ENCODE data around the gene RNF26.
"Not testable (repeated sequence)": the region's sequence is repeated elsewhere in the genome, so short reads cannot be mapped to it uniquely, and the experiment has no call there.

Gene RNF26

DNA sequence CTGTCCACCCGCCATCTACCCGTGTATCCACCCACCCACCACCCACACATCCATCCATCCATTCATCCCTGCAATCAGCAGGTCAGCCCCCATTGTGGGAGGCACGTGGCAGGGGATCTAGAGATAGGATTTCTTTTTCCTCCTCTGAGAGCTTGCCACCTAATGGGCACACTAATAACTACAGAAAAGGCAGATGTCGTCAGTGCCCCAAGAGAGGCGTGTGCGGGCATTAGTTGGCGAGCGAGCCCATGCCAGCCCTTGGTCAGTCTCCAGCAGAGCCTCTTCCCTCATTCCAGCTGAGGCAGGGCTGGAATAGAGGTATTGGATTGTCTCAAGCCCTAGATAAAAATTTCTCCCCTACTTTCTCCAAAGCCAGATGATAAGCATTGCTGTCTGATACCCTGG is 37.5 kb downstream of the RNF26 start:
- DNase-seq (ENCODE audit: low spot score): no peak

DNA sequence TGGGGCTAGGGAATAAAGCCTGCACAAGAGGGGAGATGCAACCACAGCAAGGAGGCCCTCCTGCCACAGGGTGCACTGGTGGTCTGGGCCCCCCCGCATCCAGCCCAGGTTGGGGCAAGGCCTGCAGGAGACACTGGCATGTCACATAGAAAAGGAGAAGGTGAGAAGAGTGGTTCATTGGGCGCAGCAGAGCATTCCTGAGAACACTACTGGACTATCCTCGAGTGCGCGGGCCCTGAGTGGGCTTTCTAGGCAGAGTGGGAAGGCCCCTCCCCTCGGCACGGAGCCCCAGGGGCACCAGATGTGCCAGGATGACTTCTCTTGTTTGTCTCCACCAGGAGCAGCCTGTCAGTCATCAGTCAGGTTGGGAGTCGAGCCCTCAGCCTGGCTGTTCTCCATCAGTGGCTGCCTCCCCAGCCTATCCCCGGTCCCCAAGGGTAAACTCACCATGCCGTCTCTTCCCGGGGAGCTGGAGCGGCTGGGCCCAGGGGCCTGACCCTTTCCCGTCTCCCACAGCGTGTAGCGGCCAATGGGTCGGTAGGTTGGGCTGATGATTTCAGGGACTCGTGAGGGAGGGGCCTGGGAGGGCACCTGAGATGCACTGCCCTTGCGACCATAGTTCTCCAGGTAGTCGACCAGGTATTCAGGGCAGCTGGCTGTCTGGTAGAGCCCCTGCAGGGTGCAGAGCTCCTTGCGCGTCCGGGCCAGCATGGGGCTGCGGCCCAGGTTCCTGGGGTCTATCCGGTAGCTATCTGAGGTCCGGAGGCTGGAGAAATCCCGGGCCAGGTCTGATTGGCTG is 38.1 kb downstream of the RNF26 start:
- DNase-seq (ENCODE audit: low spot score): no peak

DNA sequence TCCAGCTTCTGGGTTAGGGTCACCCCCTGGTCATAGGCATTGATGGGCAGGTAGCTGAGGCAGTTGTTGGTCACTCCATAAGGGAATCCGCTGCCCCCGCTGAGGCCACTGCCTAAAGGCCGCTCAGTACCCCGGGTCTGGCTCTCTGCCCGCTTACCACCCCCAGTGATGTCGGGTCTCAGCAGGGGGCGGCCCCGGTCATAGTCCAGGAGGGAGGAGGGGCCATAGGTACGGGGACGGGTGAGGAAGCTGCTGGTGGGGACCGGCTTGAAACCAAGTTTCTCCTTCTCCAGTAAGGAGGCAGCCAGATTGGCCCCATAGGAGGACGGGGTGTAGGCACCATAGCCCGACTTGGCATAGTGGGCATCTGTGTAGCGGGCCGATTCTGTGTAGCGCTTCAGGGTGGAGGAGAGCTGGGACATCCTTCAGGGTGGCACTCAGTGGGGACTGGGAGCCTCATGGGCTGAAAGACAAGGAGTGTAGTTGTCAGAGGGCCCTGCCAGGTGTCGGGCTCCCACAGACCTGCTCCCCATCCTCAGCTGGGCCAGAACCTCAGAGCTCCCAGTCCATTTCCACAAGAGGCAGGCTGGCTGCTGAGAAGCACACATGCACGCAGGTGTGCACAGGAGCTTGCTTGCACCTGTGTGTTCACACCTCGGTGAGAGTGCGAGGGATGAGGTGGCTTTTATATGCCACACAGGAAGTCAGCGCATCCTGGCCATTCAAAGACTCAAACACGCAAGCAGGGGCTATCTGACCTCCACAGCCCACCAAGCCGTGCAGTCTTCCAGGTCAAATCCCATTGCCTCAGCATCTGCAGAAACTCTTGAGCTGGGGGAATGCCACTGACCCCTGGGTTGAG is 39.0 kb downstream of the RNF26 start:
- DNase-seq (ENCODE audit: low spot score): no peak

DNA sequence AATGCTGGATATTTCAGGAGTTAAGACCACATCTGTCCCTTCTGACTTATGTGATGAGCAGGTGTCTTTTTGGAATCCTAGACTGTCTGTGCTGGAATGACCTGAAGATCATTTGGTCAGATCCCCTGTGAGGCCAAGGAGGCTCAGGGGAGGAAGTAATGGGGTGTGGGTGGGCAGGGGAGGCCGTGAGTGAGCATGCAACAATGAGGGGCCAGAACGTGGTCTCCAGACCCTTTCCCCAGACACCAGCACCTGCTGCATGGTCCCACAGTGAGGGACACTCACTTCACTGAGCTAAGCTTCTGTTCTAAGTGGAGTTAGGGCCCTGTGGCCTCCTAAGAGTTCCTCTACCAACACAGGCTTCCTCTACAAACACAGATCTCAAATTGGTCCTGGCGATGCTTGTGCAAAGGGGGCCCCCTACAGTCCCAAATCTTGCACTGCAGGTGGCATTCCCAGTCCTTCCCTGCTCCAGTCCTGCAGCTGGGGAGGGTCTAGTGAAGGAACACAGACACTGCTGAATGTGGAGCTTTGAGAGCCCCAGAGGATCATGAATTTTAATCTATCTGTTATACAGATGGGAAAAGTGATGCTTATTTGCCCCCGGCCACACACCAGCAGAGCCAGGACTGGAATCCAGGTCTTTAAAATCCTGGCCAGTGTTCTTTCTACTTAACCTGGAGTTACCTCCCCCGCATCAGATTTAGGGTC is 39.7 kb downstream of the RNF26 start:
- no peak for DNase-seq (ENCODE audit: low spot score)

DNA sequence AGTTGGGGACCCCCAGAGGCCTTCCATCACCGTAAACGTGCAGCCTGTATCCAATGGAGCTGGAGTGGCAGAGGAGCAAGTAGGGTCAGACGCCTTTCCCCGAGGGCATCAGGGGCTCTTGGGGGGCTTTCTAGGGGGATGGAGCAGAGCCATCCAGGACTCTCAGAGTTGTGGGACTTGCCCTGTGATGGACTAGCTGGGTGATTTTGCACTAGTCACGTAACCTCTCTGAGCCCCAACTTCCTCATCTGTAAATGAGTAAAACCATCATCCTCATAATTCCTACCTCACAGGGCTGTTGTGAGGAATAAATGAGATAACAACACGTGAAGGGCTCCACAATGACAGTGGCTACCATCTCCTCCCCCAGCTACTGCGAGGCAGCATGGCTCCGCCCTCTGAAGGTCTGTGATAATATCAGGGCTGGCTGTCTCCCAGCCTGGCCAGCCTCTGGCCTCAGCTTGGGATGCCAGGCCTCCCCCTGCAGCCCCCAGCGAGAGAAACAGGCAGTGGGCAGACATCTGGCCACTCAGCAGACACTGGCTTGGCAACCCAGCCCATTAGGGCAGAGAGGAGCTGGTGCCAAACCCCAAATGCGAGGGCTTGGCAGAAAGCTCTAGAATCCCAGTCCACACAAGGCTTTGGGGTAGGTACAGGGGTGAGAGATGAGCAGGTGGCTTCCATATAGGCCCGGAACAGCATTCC is 40.5 kb downstream of the RNF26 start:
- DNase-seq (ENCODE audit: low spot score): no peak

DNA sequence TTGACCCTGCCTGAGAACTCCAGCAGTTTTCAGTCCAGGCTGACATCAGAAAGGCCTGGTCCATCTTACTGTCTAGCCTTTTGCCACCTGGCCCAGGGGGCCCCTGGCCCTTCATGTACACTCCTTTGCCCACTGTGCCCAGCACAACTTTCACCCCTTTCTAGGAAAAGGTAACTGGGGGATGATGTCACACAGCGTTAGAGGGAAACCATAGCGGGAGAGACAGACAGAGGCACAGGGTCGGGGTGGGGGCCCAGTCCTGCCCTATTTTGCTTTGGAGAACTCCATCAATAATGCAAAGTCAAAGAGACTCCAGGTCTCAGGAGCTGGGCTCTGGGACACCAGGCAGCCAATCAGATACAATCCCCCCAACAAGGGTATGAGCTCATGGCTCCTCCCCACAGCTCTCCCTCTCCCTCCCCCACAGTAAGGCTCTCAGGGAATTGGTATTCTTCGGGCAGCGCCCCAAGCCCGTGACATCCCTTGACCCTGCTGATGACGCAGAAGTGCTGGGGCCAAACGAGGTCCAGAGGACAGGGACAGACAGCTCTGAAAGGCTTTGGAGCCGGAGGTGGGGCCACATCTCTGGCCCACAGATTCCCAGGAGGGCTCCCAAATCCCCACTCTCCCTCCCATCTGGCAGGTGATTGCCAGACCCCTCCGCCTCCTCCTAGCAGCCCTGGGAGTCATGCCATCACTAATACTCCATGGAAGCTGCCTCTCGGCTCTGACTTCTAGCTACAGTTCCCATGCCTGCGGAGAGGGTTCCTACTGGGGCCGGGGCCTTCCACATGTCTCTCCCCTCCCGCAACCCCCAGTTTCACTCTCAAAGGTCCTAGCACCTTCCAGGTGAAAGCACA is 41.2 kb downstream of the RNF26 start:
- no peak for DNase-seq (ENCODE audit: low spot score)

DNA sequence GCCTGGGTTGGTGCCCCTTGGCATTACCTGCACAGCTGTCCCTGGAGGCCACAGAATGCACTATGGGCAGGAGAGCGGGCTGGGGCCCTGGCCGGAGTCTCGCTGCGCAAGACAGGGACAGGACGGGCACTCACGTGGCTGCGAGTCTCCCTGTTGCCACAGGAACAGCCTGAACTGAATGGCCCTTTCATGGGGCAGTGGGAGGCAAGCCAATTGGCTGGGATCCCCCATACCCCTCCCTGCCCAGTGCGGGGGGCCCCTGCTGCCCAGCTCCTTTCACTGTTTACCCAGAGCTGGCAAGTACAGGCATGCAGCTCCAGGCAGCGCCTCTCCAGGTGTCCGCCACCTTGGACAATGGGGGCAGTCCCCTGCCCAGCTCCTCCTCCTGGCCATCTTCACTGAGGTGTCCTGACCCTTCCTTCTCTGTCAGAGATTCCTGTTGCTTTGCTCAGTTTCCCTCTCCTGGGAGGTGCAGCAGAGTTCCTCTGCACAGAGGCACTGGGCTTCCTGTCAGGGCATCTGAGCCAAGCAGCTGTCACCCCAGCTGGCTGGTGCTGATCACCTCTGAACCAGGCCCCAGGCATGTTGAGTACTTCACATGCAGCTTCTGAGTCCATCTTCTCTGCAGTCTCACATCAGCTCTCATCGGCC is 42.0 kb downstream of the RNF26 start:
- DNase-seq (ENCODE audit: low spot score): no peak

DNA sequence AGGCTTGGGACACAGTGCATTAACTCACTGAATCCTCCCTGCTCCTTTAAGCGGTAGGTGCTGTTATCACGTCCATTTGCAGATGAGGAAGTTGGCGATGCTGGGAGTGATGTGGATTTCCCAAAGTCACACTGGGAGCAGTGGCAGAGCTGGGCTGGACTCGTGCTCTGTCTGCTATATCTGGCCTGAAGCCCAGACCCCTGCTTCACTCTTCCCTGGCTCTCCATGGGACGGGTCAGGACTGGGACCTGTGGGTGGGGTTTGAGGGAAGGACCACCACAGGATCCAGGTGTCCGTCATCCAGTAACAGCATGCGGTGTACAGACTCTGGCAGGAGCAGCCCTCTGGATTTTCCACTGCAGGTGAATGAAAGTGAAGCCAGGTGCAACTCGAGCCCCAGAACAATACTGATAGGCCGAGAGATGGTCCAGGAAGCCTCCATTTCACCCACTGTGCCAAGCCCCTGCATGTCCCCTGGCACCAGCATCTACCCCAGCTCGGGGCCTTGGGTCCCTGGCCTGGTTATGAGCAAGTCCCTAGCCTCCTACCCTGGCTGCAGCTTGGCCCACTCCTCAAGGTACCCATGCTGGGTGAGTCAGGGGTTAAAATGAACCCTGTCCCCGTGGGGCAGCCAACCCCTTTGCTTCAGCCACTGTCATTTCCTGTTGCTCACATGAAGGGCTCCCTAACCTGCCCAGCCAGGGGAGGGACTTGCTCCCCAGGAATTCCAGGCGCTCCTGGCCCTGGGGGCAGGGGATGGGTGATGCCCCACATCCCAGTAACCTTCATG is 43.0 kb downstream of the RNF26 start:
- no peak for DNase-seq (ENCODE audit: low spot score)

DNA sequence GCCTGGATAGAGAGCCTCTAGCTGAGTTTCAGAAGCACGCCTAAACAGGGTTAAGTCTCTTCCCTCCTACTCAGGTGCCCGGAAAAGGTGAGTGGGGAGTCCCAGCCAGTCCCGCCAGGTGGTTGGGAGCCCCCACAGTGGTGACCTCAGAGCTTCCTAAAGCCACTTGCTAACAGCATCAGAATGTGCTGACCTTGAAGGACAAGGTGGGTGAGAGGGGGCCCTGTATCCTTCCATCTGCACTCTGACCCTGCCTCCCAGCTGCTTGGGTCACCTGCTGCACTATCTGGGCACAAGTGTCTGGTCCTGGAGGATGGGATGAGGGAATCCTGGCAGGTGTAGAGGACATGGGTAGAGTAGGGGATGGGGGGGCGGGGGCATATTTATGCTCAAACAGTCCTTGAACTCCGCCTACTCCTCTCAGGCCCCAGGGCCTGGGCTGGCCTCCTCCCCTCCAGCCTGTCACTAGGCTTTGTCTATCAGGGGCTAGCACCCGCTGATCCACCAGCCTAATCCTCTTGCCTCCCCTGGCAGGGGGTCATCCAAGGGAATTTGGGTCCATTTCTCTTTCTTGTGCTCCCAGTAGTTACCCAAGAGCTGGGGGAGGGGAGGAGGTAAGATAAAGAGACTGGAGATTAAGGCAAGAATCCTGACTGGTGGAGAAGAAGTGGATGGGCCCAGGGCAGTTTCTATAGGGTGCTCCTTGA is 43.8 kb downstream of the RNF26 start:
- no peak for DNase-seq (ENCODE audit: low spot score)

DNA sequence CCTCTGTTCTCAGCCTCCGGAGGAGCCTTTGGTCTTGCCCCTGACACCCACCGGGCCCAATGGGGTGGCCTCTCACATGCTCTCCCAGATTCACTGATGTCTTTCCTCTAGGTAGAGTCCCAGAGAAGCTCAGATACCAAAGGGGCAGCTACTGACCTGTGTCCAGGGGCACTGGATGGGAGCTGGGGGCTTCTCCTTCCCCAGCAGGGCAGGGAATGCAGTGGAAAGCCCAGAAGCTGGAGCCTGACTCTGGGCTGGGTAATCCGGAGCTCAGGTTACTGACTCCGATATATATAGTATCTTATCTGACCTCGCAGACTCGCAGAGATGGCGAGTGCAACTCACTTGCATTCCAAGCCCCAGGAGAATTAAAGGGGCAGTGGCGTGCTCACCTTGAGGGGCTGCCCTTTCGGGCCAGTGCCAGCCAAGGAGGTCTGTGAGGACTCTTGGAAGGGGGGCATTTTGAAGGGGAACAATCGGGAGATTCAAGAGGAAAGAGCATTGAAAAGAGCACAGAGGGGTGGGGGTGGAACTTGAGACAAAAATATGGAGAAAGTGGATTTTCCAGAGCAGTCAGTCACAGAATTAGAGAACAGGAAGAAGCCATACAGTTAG is 44.6 kb downstream of the RNF26 start:
- DNase-seq (ENCODE audit: low spot score): no peak

DNA sequence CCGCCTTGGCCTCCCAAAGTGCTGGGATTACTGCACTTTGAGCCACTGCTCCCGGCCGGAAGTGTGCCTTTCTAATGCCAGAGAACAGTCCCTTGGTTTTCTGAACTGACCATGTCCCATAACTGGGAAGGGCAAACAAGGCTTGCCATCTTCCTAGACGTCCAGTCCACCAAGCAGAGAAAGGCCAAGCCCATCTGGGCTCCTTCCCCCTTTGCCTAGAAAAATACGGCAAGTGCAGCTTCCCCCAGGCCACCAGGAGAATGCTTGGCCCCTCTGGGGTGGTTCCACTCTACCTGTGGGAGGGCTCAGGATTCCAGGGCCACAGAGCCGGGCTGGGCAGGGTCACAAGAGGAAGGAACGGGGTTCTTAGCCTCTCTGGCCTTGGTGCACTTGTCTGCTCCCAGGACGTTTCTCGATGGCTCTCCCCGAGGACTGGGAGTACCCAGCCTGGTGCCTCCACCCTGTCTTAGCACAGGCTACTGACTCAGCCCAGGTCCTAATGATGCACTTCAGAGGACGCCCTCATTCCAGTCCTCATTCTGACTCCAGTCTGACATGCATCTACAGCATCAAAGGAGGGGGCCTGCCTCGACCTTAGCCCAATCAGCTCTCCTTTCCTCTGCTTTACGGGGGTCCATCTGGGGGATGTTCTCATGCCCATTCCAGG is 46.0 kb downstream of the RNF26 start:
- DNase-seq (ENCODE audit: low spot score): no peak

DNA sequence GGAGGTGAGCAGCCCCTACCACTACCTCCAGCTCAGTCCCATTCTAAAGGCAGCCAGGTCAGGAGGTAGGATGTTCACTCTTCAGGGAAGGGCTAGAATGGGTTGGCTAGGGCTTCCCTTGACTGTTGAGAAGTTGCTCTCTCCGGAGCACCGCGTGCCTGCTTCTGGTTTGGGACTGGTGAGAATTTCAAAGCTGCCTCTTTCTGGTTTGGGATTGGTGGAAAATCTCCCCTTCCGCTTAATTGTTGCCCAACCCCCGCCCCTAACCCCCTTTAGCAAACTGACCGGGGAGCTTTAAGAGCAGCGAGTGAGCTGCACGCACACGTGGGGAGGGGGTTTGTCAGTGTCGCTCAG is 46.5 kb downstream of the RNF26 start:
- DNase-seq (ENCODE audit: low spot score): no peak

DNA sequence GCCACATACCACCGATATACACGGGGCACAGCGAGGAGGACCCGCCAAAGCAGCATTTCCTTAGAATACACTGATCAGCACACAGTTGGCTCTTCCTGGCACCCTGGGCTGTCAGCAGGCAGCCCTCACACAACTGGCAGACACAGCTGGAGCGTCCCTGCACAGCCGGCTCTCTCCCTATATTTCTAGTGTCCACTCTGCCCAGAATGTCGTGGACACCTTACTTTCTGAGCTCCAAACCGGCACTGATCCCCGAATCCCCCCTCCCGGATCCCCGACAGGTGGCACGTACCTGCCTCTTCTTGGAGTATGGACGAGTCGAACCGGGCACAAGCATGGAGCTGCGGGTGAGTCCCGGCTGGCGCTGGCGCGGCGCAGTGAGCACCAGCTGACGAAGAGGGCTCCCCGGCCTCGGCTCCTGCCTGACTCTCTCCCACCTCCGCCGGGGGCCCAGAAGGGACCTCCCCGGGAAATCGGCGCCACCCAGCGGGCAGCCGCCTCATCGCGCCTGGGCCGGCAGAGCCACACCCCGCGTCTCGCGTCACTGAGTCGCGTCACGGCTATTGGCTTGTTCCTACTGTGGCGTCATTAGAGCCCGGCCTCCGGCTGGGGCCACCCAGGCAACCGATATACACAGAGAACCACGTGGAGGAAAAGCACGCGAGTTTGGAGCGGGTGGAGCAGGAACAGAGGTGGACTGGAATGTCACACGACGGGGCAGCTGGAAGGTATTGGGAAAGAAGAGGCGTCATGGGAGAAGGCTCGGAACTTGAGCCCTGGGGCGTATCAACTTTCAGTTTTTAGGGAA is 47.1 kb downstream of the RNF26 start, which contains the start of gene USP2:
USP2 (minus strand) TSS at position 510 of the 808 bp plus-strand sequence. CDS start 8,210 bp downstream, outside the sequence.
- peak; percentile 94 for DNase-seq (ENCODE audit: low spot score)

DNA sequence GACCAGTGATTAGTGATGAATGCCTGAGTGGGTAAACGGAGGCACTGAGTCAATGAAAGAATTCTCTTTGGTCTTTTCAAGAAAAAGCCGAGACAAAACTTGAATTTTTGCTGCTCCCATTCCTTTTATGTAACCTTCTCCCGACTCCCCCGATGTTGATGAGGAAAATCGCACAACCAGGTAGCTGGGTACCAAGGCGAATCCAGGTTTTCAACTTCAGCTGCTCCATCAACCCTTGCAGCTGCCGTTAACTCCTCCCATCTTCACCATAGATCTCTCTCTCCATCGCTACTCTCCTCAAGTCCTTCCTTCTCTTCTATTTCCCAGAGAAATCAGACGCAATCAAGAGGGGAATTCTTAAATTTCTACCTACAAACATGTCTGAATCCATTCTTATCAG is 47.8 kb downstream of the RNF26 start:
- no peak for DNase-seq (ENCODE audit: low spot score)

DNA sequence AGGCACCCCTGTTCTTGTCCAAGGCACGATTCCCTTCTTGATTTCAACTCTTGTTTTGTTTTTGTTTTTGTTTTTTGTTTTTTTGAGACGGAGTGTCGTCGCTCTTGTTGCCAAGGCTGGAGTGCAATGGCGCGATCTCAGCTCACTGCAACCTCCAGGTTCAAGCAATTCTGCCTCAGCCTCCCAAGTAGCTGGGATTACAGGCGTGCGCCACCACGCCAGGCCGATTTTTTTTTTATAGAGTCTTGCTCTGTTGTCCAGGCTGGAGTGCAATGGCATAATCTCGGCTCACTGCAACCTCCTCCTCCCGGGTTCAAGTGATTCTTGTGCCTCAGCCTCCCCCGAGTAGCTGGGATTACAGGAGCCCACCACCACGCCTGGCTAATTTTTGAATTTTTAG is 48.2 kb downstream of the RNF26 start:
- DNase-seq (ENCODE audit: low spot score): not testable (repeated sequence)

DNA sequence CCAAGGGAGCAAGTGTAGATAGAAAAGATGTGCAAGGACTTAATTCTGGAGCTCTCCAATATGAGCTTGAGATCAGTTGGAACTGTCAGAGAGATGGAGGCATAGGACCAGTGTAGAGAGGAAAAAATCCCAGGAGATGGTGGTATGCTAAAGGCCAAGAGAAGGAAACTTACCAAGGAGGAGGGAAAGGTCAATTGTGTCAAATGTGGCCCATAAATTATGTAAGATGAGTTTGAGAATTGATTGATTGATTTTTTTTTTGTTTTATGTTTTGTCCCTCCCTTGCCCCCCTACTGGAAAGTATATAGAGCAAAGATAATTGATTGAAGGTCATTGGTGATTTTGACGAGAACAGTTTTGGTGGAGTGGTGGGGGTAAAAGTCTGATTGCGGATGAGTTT is 50.0 kb downstream of the RNF26 start:
- no peak for DNase-seq (ENCODE audit: low spot score)

Measured in activated CD4-positive, alpha-beta T cell treated with anti-CD3 and anti-CD28 coated beads, Interleukin-2, Interleukin-4, amounts not matched to agents 100 ng/mL and 50 ng/mL, durations not matched to agents 16 hours and 8 hours (primary cell).